ENCODE measurements around the gene STK11. TPM values are rescaled to one million over a fixed set of nuclear protein-coding genes. Genes with fewer than 3 reads are reported as not detected.
"Not testable (repeated sequence)": the region's sequence is repeated elsewhere in the genome, so short reads cannot be mapped to it uniquely, and the experiment has no call there.

STK11 gene
- total RNA-seq, 1 experiment from 2014 or later = 99.0 TPM

- DNase-seq = peak; percentile 70
- H3K4me3 ChIP-seq (ENCODE audit: insufficient read depth, low read depth, low read length) = no peak overlapping the region
- no peaks in the 10 kb centered on the region for H3K36me3 ChIP-seq (replicated peaks; ENCODE audit: control insufficient read depth, insufficient read depth, low read length)
- H3K27me3 ChIP-seq (ENCODE audit: control insufficient read depth, insufficient read depth, low read length) = no peaks in the 10 kb centered on the region
Measured at GRCh38 chr19:1177322-1178114, 28.1 kb upstream of the STK11 start.

GRCh38 chr19:1181606-1182005 is 24.0 kb upstream of the STK11 start:
- no peaks in the 10 kb centered on the region for H3K27me3 ChIP-seq (ENCODE audit: control insufficient read depth, insufficient read depth, low read length)
- no peak overlapping the region for H3K4me3 ChIP-seq (ENCODE audit: insufficient read depth, low read depth, low read length)
- H3K36me3 ChIP-seq (replicated peaks; ENCODE audit: control insufficient read depth, insufficient read depth, low read length) = no peaks in the 10 kb centered on the region
- DNase-seq = peak; percentile 57

- Histone ChIP-seq H3K27me3 (ENCODE audit: control insufficient read depth, insufficient read depth, low read length) (no peaks in the 10 kb centered on the region), H3K36me3 (replicated peaks; ENCODE audit: control insufficient read depth, insufficient read depth, low read length) (no peaks in the 10 kb centered on the region), H3K4me3 (ENCODE audit: insufficient read depth, low read depth, low read length) (no peak overlapping the region)
- no peak for DNase-seq
Measured at GRCh38 chr19:1182068-1182467, 23.5 kb upstream of the STK11 start.

- Histone ChIP-seq H3K36me3 (replicated peaks; ENCODE audit: control insufficient read depth, insufficient read depth, low read length) (no peaks in the 10 kb centered on the region), H3K4me3 (ENCODE audit: insufficient read depth, low read depth, low read length) (no peak overlapping the region), H3K27me3 (ENCODE audit: control insufficient read depth, insufficient read depth, low read length) (no peaks in the 10 kb centered on the region)
- DNase-seq = no peak
Measured at GRCh38 chr19:1182727-1183126, 22.9 kb upstream of the STK11 start.

GRCh38 chr19:1183543-1184172 is 21.9 kb upstream of the STK11 start:
- DNase-seq = peak; percentile 67
- H3K36me3 ChIP-seq (replicated peaks; ENCODE audit: control insufficient read depth, insufficient read depth, low read length) = no peaks in the 10 kb centered on the region
- H3K27me3 ChIP-seq (ENCODE audit: control insufficient read depth, insufficient read depth, low read length) = no peaks in the 10 kb centered on the region
- H3K4me3 ChIP-seq (ENCODE audit: insufficient read depth, low read depth, low read length) = no peak overlapping the region

GRCh38 chr19:1189419-1189818 is 16.2 kb upstream of the STK11 start:
- Histone ChIP-seq H3K4me3 (ENCODE audit: insufficient read depth, low read depth, low read length) (no peak overlapping the region), H3K27me3 (ENCODE audit: control insufficient read depth, insufficient read depth, low read length) (no peaks in the 10 kb centered on the region), H3K36me3 (replicated peaks; ENCODE audit: control insufficient read depth, insufficient read depth, low read length) (no peaks in the 10 kb centered on the region)
- no peak for DNase-seq

GRCh38 chr19:1199531-1199930 is 6.0 kb upstream of the STK11 start:
- Histone ChIP-seq H3K27me3 (ENCODE audit: control insufficient read depth, insufficient read depth, low read length) (no peaks in the 10 kb centered on the region), H3K4me3 (ENCODE audit: insufficient read depth, low read depth, low read length) (no peak overlapping the region), H3K36me3 (replicated peaks; ENCODE audit: control insufficient read depth, insufficient read depth, low read length) (no peaks in the 10 kb centered on the region)
- peak; percentile 37 for DNase-seq

- DNase-seq; H3K36me3 ChIP-seq (replicated peaks; ENCODE audit: control insufficient read depth, insufficient read depth, low read length); H3K4me3 ChIP-seq (ENCODE audit: insufficient read depth, low read depth, low read length); H3K27me3 ChIP-seq (ENCODE audit: control insufficient read depth, insufficient read depth, low read length): not testable (repeated sequence)
Measured at GRCh38 chr19:1200614-1201013, 5.0 kb upstream of the STK11 start.

GRCh38 chr19:1206150-1206863 is 729 bp downstream of the STK11 start:
- DNase-seq = peak; percentile 84

GRCh38 chr19:1206864-1207450 is 1.4 kb downstream of the STK11 start:
- H3K36me3 ChIP-seq (replicated peaks; ENCODE audit: control insufficient read depth, insufficient read depth, low read length) = peaks cover 1% of the 10 kb centered on the region
- peak; percentile 81 for DNase-seq
- H3K27me3 ChIP-seq (ENCODE audit: control insufficient read depth, insufficient read depth, low read length) = no peaks in the 10 kb centered on the region; the same call in 1 of the 2 replicates
- peak overlapping the region; percentile 75 for H3K4me3 ChIP-seq (ENCODE audit: insufficient read depth, low read depth, low read length)

More at GRCh38 chr19:1206150-1206863, 729 bp downstream of the STK11 start:
- Histone ChIP-seq H3K36me3 (replicated peaks; ENCODE audit: control insufficient read depth, insufficient read depth, low read length) (peaks cover 1% of the 10 kb centered on the region), H3K4me3 (ENCODE audit: insufficient read depth, low read depth, low read length) (peak overlapping the region; percentile 75), H3K27me3 (ENCODE audit: control insufficient read depth, insufficient read depth, low read length) (no peaks in the 10 kb centered on the region; the same call in 1 of the 2 replicates)

GRCh38 chr19:1208830-1209229 is 3.3 kb downstream of the STK11 start:
- H3K36me3 ChIP-seq (replicated peaks; ENCODE audit: control insufficient read depth, insufficient read depth, low read length); H3K27me3 ChIP-seq (ENCODE audit: control insufficient read depth, insufficient read depth, low read length); H3K4me3 ChIP-seq (ENCODE audit: insufficient read depth, low read depth, low read length): not testable (repeated sequence)
- DNase-seq = peak; percentile 19

- no peak overlapping the region for H3K4me3 ChIP-seq (ENCODE audit: insufficient read depth, low read depth, low read length)
- DNase-seq = no peak
Measured at GRCh38 chr19:1210227-1210538, 4.6 kb downstream of the STK11 start.

GRCh38 chr19:1211494-1212234 is 6.1 kb downstream of the STK11 start:
- DNase-seq = peak; percentile 90
- H3K36me3 ChIP-seq (replicated peaks; ENCODE audit: control insufficient read depth, insufficient read depth, low read length) = peaks cover 2% of the 10 kb centered on the region
- H3K27me3 ChIP-seq (ENCODE audit: control insufficient read depth, insufficient read depth, low read length) = no peaks in the 10 kb centered on the region

More at GRCh38 chr19:1210227-1210538, 4.6 kb downstream of the STK11 start:
- Histone ChIP-seq H3K27me3 (ENCODE audit: control insufficient read depth, insufficient read depth, low read length) (no peaks in the 10 kb centered on the region; the same call in 1 of the 2 replicates), H3K36me3 (replicated peaks; ENCODE audit: control insufficient read depth, insufficient read depth, low read length) (peaks cover 2% of the 10 kb centered on the region)

More at GRCh38 chr19:1211494-1212234, 6.1 kb downstream of the STK11 start:
- no peak overlapping the region for H3K4me3 ChIP-seq (ENCODE audit: insufficient read depth, low read depth, low read length)
